Activated effector memory CD4-positive, alpha-beta T cell treated with Interleukin-2 at 50 U/mL for 16 hours (primary cell): ENCODE results near the gene SH3RF2.
"Not testable (repeated sequence)": the region's sequence is repeated elsewhere in the genome, so short reads cannot be mapped to it uniquely, and the experiment has no call there.

ENCODE experiments used
- DNase-seq: peaks from one replicate; pipeline ENCODE4 v3.0.0-alpha.2; 2020

The SH3RF2 gene

DNA sequence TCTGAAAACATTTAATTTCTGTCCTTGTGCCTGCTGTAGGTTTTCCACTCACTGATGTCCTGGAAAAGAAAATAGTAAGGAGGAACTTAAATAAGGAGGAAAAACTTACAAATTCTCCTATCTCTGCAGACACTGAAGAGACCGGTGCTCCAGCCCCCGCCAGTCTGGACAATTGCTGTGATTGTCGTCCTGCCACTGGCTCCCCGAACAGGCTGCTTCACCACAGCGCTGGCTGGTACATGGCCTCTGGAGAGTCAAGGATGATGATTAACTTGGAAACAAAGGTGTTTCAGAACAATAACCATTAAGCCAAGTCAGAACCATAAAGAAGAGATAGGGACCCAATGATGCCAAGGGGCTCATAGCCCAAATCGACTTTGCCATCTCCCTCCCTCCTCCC lies 161.7 kb downstream of the SH3RF2 start:
- DNase-seq = no peak

- DNase-seq = no peak
Measured at GRCh38 chr5:146101646-146102045, 165.3 kb downstream of the SH3RF2 start.

DNA sequence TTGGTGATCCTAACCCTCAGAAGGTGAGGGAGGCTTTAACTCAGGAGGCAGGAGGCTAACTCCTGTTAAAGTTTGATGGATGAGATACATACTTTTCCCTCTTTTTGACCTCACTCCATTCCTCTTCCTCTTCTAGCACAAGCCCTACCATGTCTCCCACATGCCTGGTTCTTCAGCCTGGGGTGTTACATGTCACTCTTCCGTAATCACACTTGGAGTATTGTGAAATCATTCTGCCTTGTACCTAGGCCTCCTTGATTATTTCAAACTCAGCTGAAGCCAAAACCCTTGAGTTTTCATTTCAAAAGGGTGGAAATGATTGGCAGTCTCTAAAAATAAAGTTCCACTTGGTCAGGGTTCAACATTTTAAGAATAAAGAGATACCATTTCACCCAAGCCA lies 167.2 kb downstream of the SH3RF2 start:
- no peak for DNase-seq

- no peak for DNase-seq
Measured at GRCh38 chr5:146105477-146105876, 169.1 kb downstream of the SH3RF2 start, which contains the start of gene PLAC8L1. TSS of gene PLAC8L1 (minus strand) at chr5:146105577. CDS start at chr5:146104311, 1,266 bp downstream.

- DNase-seq = no peak
Measured at GRCh38 chr5:146107901-146108300, 171.5 kb downstream of the SH3RF2 start.

DNA sequence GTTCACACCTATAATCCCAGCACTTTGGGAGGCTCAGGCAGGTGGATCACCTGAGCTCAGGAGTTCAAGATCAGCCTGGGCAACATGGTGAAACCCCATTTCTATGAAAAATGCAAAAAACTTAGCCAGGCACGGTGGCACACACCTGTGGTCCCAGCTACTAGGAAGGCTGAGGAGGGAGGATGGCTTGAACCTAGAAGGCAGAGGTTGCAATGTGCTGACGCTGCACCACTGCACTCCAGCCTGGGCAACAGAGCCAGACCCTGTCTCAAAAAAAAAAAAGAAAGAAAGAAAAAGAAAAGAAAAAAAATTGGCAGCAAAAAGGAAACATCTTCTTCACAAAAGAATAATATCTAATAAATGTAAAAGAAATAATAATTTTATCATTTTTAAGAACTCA lies 172.5 kb downstream of the SH3RF2 start:
- DNase-seq = not testable (repeated sequence)

DNA sequence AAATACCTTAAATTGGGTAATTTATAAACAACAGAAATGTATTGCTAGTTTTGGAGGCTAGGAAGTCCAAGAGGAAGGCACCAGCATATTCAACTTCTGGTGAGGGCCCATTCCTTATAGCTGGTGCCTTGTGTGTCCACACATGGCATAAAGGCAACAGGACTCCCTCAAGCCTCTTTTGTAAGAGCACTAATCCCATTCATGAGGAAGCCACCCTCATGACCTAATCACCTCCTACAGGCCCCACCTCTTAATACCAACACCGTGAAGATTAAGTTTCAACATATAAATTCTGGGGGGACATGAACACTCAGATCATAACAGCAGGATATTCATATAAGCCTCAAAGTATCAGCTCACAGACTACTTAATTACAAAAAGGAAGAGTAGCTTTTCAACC lies 173.0 kb downstream of the SH3RF2 start:
- no peak for DNase-seq

GRCh38 chr5:146111409-146111808 lies 175.0 kb downstream of the SH3RF2 start:
- no peak for DNase-seq

- DNase-seq = no peak
Measured at GRCh38 chr5:146112476-146112875, 176.1 kb downstream of the SH3RF2 start.
